ENCODE data around the gene GTF2IRD2.
"Not testable (repeated sequence)": the region's sequence is repeated elsewhere in the genome, so short reads cannot be mapped to it uniquely, and the experiment has no call there.

The GTF2IRD2 gene

DNA sequence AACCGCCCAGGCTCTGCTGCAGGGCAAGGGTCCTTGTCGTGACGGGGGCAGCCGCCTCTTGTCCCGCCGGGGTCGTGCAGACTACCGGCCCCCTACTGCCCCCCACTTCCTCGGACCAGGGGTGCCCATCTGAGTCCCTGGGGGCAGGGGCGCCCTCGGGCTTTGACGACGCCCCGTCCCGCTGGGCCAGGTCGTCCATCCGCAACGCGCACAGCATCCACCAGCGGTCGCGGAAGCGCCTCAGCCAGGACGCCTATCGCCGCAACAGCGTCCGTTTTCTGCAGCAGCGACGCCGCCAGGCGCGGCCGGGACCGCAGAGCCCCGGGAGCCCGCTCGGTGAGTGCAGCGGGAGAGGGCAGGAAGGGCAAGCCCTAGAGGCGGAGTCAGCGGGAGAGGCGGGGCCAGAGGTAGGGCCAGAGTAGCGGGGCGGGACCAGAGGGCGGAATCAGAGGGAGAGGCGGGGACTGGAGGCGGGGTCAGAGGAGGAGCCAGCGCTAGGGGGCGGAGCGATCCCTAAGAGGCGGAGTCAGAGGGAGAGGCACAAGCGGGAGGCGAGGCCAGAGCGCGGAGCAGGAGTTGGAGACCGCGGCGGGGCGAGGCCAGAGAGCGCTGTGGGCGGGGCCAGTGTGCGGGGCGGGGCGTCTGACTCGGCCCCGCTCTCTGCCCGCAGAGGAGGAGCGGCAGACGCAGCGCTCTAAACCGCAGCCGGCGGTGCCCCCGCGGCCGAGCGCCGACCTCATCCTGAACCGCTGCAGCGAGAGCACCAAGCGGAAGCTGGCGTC, 62.8 kb downstream of the GTF2IRD2 start:
- peak; percentile 84 for DNase-seq

DNA sequence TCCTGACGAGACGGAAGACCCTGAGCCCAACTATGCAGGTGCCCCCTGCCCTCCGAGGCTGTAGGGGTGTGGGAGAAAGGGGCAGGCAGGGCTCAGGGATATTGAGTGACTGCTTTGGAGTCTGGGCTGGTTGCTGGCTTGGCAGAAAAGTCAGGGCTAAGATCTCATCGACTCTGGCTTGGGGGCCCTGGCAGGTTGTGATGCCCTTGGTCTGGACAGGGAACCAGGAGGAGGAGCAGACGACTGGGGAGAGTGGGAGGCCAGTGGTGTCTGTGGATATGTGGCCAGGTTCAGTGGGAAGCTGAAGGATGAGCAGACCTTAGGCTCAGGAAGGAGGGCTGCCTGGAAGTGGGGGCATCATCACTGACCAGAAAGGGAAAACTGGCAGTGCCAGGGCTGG, 67.8 kb downstream of the GTF2IRD2 start:
- not testable (repeated sequence) for DNase-seq

DNA sequence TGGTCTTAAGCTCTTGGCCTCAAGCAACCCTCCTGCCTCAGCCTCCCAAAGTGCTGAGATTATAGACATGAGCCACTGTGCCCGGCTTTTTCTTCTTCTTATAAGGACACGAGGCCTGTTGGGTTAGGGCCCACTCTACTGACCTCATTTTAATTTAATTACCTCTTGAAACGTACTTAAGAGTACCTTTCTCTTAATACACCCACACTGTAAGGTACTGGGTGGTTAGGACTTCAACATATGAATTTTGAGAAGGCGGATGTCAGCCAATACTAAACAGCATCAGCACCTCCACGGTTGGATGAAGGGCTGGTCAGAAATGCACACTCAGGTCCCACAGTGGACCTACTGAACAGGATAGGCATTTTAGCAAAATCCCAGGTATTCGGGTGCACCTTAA, 69.7 kb downstream of the GTF2IRD2 start:
- DNase-seq, result not testable (repeated sequence)

DNA sequence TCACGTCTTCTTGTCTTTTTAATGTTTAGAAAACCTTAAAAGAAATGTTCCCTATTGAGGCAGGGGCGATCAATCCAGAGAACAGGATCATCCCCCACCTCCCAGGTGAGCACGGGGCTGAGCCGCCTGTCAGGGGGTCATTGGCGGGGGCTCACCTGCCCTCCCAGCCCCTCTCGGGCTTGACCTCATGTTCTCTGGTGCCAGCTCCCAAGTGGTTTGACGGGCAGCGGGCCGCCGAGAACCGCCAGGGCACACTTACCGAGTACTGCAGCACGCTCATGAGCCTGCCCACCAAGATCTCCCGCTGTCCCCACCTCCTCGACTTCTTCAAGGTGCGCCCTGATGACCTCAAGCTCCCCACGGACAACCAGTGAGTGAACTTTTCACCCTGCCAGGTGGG, 72.4 kb downstream of the GTF2IRD2 start:
- not testable (repeated sequence) for DNase-seq

DNA sequence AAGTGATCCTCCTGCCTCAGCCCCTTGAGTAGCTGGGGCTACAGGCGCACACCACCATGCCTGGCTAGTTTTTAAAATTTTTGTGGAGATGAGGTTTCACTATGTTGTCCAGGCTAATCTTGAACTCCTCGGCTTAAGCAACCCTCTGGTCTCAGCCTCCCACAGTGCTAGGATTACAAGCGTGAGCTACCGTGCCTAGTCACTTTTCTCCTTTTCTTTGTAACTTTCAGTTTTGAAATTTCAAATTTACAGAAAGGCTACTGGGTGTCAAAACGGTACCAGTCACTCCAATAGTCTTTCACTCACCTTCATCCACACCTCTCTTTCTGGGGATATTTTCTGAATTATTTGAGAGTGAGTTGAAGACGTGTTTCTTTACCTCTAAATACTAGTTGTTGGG, 76.3 kb downstream of the GTF2IRD2 start:
- DNase-seq, result not testable (repeated sequence)

DNA sequence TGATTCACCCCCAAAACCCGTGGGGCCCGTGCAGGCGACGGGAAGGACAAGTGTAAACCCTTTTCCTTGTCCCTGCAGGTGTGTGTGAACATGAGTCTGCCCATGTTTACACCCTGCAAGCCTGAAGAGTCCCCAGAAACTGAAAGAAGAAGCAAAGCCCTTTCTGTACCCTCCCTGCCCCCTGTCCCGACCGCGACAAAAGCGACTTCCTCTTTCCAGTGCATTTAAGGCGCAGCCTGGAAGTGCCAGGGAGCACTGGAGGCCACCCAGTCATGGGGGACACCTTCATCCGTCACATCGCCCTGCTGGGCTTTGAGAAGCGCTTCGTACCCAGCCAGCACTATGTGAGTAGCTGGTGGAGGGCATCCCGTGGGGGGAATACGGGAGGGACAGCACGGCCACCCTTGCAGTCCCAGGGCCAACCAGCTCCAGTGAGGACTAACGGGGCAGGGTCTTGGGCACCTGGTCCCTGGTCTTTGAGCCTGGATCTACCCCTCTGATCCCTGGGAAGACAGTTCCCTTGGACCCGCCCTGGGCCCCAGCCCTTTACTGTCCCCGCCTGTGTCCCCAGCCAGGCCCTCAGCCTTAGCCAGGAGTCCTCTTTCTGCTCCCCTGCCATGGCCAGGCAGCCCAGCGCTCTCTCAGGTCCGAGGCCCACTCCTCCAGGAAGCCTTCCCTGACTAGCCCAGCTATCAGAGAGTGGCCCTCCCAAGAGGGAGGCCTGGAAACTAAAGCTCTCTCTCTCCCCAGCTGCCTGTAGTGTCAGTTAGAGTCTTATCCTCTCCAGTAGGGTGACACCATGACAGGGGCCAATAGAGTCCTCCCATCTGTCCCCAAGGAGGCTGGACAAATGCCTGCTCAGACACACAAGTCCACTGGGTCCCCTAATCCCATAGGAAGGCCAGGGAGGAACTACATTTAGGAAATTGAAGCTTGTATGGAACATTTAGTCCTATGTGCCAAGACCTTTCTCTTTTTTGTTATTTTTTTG, 77.3 kb downstream of the GTF2IRD2 start, which contains the start of gene NCF1:
Gene NCF1, plus strand, starts transcription at position 252 of the 991 bp plus-strand sequence. Its CDS starts 21 bp downstream, at position 273.
- not testable (repeated sequence) for DNase-seq

DNA sequence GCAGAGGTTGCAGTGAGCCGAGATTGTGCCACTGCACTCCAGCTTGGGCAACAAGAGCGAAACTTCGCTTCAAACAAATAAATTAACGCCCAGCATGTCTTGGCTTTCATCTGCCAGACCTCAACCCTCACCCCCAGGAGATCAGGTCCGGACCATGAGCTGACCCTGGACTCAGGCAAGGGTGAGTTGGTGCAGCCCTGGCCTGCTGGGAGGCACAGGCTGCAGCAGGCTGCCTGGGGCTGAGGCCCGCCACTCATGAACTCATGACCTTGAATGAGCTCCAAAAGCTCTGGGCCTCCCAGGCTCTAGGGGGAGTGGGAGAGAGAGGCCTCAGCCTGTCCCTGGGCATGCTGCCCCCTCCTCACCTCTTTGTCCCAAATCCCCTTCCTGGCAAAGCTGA, 79.3 kb downstream of the GTF2IRD2 start:
- DNase-seq, result not testable (repeated sequence)

DNA sequence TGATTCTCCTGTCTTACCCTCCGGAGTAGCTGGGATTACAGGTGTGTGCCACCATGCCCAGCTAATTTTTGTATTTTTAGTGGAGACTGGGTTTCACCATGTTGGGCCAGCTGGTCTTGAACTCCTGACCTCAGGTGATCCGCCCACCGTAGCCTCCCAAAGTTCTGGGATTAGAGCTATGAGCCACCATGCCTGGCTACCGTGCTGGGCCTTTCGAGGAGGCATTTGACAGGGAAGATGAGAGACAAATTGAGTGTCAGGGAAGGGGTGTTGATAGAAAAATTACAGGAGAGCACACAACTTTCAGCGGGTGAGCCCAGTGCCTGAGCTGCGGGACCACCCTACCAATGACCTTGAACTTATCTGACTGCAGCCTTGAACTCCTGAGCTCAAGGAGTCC, 81.3 kb downstream of the GTF2IRD2 start:
- not testable (repeated sequence) for DNase-seq

DNA sequence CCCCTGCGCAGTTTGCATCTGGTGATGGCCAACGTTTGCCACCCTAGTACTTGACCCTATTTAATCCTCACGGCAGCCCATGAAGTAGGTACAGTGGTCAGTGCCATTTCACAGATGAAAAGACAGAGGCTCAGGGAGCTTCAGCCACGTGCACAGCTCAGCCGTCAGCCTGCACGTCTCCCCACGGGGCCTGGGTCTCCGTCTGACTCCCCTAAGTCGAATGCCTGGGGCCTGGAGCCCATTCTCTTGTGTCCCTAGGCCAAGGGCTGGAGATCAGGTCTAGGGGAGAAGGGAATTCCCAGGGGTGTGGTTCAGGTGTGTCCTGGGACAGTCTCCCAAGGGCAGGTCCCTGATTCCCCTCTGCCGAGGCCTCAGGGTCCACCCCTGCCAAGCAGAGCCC, 84.4 kb downstream of the GTF2IRD2 start:
- DNase-seq, result not testable (repeated sequence)

DNA sequence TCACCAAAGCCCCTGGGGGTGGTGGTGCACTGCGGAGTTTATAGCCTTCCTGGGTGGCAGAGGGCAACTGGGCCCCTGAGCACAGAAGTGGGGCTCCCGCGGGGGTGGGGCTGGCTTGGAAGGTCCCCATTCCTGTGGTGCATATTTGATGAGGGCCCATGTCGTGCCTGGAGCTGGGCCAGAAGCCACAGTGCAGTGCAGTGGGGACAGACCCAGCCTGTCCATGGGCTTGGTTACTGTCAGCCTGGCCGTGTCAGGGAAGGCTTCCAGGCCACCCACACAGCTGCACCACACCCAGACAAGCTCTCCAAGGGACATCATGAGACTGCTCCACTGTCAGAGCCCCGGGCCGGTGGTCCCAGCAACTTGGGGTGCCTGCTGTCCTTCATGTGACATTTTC, 84.9 kb downstream of the GTF2IRD2 start:
- not testable (repeated sequence) for DNase-seq

DNA sequence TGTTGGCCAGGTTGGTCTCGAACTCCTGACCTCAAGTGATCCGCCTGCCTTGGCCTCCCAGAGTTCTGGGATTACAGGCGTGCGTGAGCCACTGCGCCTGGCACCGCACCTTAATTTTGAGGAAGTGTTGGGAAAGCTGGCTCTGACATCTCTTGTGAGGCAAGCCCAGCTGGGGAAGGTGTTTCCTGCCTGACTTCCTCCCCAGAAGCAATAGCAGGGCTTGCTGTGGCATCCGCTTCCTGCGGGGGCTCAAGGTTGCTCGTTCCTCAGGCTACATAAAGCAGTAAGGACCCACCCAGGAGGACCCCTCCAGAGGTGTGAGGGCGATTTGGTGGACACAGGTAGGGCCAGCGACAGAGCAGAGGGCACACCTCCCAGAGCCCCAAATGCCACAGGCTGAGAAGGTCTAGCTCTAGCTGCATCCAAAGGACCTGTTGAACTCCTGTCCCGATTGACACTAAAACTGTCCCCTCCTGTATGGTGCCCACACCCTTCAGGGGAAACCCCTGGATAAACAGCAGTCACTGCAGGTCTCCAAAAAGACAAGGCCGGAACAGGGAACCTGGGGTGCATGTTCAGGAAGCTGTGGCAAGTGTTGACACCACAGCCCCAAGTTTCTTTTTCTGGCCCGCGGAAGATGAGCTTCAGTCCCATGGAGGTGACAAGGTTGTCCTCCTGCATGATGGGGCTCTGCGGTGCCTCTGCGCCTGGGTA, 86.0 kb downstream of the GTF2IRD2 start:
- DNase-seq, result not testable (repeated sequence)

DNA sequence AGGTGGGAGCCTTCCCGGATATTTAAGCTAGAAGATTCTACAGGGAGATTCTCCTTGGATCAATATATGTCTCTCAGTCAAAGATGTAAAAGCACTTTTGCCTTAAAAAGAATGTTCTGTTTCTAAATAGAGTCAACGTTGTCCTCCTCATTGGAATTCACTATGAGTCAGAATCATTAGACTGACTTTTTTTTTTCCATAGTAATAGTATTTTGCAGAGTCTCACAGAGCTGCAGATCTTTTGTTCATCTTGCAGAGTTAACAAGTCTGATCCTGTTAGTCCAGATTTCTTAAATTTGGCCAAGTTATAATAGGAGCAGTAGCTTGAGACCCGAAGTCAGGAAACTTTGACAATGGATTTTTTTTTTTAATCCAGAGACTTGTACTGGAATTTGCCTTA, 92.4 kb downstream of the GTF2IRD2 start:
- DNase-seq, result not testable (repeated sequence)

DNA sequence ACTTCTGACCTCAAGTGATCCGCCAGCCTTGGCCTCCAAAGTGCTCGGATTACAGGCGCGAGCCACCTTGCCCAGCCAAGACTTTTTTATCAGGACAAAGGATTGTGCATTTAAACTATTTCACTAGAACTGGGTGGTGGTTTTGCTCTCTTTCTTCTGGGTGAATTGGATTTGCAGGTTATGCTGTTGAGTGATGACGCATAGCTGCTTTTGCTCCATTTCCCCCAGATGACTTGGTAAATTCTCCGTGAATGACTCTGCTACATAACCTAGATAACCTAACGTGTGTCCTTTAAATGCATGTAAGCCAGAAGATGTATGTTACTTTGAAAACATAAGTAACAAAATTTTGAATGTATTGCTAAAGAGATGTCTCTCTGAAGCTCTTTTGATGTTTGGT, 93.1 kb downstream of the GTF2IRD2 start:
- not testable (repeated sequence) for DNase-seq

DNA sequence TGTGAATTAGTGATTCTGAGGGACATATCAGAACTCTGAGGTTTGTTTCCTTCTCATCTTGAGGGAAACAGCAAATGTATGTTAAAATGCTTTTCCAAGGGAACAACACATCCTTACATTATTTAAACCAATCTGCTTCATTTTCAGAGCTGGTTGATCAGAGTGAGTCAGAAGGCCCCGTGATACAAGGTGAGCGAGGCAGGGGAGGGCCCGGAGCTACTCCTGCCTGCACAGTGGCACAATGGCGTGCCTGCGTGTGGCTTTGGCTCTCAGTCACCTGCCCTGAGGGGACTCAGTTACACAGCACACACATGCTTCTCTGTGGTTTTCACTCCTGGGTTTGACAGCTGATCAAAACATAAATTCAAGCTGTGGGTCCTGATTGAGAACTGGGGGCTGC, 94.7 kb downstream of the GTF2IRD2 start:
- not testable (repeated sequence) for DNase-seq

DNA sequence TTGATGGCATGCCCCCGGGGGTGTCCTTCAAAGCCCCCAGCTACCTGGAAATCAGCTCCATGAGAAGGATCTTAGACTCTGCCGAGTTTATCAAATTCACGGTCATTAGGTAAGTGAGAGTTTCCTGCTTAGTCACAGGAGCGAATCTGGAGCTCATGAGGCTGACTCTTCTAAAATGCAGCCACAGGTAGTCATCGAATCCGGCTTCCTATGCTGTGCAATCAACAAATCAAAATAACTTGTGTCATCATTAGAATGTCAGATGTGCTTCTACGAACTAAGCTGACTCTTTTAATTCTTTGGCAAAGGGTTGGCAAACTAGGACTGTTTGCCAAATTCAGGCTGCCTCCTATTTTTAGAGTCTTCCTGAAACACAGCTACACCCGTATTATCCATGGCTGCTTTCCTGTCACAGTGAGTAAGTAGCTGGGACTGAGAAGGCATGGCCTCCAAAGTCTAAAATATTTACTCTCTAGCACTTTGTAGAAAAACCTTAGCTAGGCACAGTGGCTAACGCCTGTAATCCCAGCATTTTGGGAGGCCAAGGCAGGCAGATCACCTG, 97.4 kb downstream of the GTF2IRD2 start:
- DNase-seq, result not testable (repeated sequence)
